ENCODE results near the gene HPCAL4.

Gene HPCAL4

DNA sequence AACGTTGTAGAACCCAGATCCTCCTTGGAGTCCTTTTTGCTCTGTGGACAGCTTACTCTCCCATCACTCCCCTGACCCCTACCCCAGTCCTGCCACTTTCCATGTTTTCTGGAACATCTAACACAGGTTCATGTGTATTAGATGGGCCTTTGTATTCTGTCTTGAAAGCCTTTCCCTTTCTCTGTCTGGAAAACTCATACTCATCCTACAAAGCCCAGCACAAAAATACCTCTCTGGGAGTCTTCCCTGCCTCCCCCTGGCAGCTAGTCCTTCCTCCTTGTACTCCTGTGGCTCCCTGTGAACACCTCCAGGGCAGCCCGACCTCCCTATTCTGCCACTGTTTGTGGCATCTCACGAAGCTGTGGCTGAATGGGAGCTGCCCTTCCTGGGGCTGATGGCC, 44.0 kb downstream of the HPCAL4 start:
- no peak for DNase-seq

GRCh38 chr1:39646232-39647081, 44.8 kb downstream of the HPCAL4 start:
- no peak for DNase-seq

GRCh38 chr1:39645411-39646043, 45.7 kb downstream of the HPCAL4 start:
- DNase-seq, result no peak

GRCh38 chr1:39643705-39644104, 47.5 kb downstream of the HPCAL4 start:
- no peak for DNase-seq

- no peak for DNase-seq
These were observed 48.4 kb downstream of the HPCAL4 start for GRCh38 chr1:39642796-39643195.

- no peak for DNase-seq
These were observed 50.4 kb downstream of the HPCAL4 start for GRCh38 chr1:39640861-39641260.

DNA sequence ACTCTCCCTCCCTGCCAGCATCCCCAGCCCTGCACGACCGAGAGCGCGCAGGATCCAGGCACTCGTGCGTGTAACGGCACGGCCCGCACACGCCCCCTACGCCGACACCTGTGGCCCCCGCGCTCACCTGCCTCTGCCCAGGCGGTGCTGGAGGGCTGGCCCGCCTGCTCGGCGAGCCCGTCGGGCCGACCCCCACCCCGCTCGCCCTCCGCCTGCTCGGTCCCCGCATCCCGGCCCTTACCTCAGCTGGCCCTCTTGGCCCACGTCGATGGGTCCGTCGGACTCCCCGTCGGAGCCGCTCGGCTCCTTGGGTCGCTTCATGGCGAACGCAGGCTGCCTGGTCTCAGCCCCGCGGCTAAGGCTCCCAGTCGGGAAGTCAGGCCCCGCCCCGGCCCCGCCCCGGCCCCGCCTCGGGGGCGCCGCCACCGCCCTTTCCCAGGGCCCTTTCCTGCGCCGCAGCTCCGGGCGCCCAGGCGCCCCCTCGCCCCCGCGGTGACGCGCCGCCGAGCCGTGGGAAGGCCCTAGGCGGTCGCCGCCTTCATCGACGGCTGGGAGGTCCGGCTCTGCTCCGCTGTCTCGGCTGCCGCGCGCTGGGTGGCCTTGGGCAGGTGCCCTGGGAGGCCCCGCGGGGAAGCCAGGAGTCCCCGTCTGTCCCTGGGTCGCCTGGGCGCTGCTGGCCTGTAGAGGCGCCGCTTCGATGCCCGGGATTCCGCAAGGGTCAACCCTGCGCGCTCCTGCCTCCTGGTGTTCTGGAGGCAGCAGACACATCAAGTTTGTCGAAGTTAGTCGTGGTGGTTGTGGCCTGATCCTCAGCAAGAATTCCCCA, 51.7 kb downstream of the HPCAL4 start, which contains the start of gene HEYL:
HEYL (minus strand) TSS at position 339 of the 826 bp plus-strand sequence; CDS start at position 321, 18 bp downstream.
- peak; percentile 57 to 69 (median 68) for DNase-seq

DNA sequence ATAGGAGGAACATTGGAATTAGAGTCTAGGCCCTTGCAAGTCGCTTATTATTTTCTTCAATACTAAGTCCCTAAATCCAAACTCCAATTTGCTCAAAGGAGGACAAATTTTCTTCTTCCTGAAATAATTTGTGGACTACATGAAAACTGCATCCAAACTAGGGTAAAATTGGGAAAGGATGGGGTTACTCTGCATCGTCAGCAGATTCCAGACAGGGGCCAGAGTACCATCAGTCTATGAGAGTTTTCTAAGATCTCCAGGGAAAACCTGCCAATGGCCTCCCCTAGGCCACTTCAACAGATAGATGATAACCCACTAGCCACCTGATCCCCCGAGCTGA, 52.3 kb downstream of the HPCAL4 start:
- no peak for DNase-seq

GRCh38 chr1:39637361-39637760, 53.9 kb downstream of the HPCAL4 start:
- no peak for DNase-seq

DNA sequence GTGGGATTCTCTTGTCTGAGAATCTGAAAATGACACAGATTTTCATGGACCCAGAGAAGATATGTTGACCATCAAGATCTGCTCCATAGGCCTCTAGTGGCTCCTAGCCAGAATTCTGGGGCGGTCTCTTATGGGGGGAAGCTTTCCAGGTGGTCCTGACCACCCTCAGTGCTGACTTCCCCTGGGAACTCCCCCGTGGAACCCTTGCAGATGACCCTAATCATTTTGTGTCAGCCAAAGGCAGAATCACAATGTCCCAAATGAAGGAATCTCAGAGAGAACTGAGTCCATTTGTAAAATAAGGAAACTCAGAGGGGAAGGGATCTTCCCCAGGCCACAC, 55.4 kb downstream of the HPCAL4 start:
- no peak for DNase-seq

DNA sequence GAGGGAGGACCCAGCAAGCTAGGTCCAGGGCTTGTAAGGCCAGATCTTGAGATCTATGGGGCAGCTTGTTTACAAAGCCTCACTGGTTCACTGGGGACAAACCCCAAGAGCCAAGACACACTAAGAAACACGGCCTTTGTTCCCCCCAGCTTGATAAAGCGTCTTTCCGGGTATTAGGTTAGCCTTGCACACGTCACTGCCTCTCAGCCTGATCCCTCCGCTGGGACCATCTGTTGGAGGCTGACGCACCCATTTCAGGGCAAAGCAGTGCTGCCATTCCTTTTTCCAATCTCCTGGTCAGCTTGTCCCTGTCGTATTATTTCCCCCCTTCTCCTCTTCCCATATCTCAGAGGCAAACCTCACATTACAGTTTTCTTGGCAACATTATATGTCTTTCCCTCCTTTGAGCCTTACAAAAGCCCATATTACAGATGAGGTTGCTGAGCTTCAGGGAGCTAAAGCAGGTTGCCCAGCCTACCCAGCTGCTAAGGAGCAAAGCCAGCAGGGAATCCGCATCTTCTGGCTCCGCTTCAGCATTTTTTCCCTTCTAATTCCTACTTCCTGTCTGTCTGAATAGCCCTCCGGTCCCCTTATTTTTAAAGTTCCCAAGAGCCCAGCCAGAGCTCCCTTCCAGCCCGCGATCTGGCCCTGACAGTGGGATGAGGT, 55.9 kb downstream of the HPCAL4 start:
- DNase-seq, result no peak

DNA sequence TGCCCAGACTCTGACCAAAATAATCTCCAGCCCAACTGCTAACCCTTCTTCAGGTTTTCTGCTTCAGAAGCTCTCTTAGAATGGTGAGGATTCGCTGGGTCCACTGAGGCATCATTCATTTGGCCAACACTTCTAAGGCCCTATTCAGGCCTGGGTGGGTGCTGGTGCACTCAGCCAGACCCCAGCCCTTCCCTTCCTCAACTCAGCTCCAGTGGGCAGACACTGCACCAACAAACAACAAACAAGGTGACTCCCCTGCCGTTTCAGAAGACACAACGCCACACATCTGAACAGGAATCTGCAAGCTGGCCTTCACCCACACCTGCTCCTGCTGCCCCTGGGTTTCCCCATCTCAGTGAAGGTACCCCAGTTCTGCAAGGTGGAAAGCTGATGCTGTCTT, 57.8 kb downstream of the HPCAL4 start:
- DNase-seq, result no peak

GRCh38 chr1:39632682-39633417, 58.4 kb downstream of the HPCAL4 start:
- peak; percentile 48 to 74 (median 74) for DNase-seq

- DNase-seq, result no peak
These were observed 58.9 kb downstream of the HPCAL4 start for GRCh38 chr1:39632323-39632681.

DNA sequence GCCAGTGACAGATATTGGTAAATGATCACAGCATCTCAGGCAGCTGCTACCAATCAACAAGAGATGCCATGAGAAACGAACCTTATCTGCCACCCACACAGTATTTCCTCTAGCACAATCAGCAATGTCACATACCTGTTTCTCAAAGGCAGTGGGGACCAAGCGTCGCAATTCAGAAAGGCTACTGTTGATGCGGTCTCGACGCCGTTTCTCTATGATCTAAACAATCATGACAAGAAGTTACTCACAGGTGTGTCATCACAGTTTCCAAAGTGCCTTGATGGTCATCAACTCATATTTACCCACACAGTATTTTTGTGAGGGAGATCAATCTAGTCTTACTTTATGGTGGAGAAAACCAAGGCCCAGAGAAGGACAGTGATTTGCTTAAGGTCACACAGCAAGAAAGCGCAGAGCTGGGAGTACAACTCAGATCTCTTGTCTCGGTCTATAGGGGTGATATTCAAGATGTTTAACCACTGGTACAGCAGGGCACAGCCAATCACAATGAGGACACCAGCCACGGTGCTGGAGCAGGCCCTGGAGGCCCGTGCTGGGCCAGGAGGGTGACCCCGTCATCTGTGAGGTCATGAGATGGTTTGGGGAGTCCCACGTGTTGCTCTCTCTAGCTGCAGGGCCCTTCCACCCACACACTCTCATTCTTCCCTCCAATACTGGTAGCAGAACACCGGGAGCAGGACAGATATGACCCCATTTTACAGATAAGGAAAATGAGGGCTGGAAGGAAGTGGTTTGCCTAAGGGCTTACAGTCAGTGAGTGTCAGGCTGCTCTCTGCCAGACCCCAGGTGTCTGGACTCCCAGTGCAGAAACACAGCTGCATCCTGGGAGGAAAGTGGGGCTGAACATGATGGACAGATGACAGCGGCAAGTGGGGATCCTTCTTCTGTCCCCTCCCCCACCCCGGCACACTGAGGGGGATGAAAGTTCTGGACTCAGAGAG, 59.6 kb downstream of the HPCAL4 start:
- DNase-seq, result peak in 1 of 3 experiments; percentile 23

- DNase-seq, result no peak
These were observed 62.4 kb downstream of the HPCAL4 start for GRCh38 chr1:39628807-39629350.
